ENCODE measurements around the gene NEUROD4.
A peak's percentile ranks its signal among the peaks of the same experiment; 100 is the strongest.

The NEUROD4 gene

GRCh38 chr12:55061024-55061423 is 41.2 kb downstream of the NEUROD4 start:
- no peak for DNase-seq (ENCODE audit: low spot score)

- no peak for DNase-seq (ENCODE audit: low spot score)
Observed at GRCh38 chr12:55063291-55063690, 43.5 kb downstream of the NEUROD4 start.

DNA sequence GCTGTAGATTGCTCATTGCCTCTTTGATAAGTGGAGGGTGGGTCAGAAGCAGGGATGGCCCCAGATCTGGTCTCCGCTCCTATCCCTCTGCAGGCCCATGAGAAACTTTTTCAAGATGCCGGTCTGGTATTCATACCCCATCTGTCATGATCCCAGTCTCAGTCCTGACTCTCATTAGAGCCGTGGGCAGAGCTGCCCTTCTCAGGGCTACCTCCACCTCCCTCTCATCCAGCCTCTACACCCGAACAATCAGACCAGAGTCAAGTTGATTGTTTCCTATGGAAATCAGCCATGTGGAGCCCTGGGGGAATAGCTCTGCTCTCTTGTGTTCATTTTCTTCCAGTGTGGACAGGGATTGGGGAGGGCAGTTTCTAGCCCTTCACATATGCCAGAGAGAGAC is 45.8 kb downstream of the NEUROD4 start:
- no peak for DNase-seq (ENCODE audit: low spot score)

- DNase-seq (ENCODE audit: low spot score): no peak
Observed at GRCh38 chr12:55067701-55068100, 47.9 kb downstream of the NEUROD4 start.

- DNase-seq (ENCODE audit: low spot score): peak; percentile 69
Observed at GRCh38 chr12:55068416-55069010, 48.7 kb downstream of the NEUROD4 start.

- peak; percentile 20 for DNase-seq (ENCODE audit: low spot score)
Observed at GRCh38 chr12:55072083-55072482, 52.3 kb downstream of the NEUROD4 start.

DNA sequence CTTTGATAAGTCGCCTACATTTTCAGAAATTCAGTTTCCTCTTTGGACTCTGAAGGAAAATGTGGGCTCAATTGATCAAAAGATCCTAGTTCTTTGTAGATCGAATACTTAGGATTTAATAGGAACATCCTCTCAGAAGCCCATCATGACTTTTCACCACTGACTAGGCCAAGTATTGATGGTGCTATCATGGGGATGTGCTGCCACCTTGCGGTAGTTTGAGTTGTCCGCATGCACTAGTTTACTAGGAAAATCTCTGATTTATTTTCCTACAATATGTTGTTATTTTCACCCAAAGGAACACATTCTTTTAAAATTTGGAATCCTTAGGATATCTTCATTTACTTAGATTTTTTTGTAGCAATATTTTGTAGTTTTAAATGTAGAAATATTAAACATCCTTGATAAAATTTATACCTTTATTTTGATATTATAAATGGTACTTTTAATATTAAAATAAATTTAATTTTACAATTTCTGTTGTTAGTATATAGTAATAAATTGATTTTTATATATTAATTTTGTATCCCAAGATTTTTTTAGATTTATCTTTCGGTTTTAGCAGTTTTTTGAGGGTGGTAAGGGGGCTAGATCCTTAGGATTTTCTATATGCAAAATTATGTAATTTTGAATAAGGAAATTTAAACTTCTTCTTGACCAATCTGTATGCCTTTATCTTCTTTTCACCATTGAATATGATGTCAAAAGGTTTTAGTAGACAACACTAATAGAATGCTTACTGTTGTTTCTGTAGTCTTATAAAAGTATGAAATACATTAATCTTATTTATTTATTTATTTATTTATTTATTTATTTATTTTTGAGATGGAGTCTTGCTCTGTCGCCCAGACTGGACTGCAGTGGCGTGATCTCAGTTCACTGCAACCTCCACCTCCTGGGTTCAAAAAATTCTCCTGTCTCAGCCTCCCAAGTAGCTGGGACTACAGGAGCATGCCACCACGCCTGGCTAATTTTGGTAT is 53.6 kb downstream of the NEUROD4 start:
- peak; percentile 62 for DNase-seq (ENCODE audit: low spot score)

DNA sequence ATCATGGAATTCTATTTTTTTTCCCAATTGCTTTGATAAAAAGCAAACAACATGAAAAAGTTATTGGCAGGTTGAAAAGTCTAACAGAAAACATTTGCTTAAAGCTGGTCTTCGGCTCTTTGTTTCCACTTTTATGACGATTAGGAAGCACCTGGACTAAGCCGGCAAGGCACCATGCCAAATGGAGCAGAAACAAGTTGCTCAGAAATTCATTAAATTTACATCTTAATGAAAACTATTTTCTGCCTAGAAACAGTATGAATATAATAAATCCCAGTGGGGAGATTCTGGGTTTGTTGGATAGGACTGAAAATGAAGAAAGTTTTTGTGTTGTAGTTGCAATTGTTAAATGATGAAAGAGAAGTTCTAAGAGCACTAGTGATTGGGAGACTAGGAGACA is 55.0 kb downstream of the NEUROD4 start:
- DNase-seq (ENCODE audit: low spot score): no peak
